ENCODE measurements around the gene CIC. TPM values are rescaled to one million over a fixed set of nuclear protein-coding genes. Genes with fewer than 3 reads are reported as not detected.

Gene CIC
- total and polyA plus RNA-seq, 9 of the 15 experiments (the other 6 are each of a cell fraction or from before 2014, with no cell fraction given): 0.07 to 44.7 (median 8.6) TPM

DNA sequence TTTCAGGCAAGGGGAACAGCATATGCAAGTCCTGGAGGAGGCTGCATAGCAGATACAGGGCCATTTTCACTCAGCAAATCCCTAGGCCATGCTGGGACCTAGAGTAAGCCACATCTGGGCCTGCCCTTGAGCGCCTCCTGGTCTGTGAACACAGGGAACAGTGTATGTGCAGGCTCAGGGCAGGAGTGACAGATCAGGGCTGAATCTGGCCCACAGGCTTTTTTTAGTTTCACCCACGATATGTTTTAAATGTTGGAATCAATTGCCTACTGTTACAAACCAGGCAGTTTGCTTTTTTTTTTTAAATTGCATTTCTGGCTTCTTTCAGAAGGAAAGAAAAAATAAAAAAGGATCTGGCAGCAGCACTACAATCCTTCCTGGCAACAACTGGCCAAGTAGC is 42.6 kb downstream of the CIC start (continued):
- TF ChIP-seq, protein P1, sequence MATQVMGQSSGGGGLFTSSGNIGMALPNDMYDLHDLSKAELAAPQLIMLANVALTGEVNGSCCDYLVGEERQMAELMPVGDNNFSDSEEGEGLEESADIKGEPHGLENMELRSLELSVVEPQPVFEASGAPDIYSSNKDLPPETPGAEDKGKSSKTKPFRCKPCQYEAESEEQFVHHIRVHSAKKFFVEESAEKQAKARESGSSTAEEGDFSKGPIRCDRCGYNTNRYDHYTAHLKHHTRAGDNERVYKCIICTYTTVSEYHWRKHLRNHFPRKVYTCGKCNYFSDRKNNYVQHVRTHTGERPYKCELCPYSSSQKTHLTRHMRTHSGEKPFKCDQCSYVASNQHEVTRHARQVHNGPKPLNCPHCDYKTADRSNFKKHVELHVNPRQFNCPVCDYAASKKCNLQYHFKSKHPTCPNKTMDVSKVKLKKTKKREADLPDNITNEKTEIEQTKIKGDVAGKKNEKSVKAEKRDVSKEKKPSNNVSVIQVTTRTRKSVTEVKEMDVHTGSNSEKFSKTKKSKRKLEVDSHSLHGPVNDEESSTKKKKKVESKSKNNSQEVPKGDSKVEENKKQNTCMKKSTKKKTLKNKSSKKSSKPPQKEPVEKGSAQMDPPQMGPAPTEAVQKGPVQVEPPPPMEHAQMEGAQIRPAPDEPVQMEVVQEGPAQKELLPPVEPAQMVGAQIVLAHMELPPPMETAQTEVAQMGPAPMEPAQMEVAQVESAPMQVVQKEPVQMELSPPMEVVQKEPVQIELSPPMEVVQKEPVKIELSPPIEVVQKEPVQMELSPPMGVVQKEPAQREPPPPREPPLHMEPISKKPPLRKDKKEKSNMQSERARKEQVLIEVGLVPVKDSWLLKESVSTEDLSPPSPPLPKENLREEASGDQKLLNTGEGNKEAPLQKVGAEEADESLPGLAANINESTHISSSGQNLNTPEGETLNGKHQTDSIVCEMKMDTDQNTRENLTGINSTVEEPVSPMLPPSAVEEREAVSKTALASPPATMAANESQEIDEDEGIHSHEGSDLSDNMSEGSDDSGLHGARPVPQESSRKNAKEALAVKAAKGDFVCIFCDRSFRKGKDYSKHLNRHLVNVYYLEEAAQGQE (IDR thresholded peaks at IDR 0.05; ENCODE audit: borderline replicate concordance): 0 out of 2 replicates have a peak, but pooled peaks have one; percentile 23
- TF ChIP-seq, protein P1 (CRISPR knock-in tag; IDR thresholded peaks at IDR 0.05; ENCODE audit: low read depth): no peak
- TF ChIP-seq, protein P2, sequence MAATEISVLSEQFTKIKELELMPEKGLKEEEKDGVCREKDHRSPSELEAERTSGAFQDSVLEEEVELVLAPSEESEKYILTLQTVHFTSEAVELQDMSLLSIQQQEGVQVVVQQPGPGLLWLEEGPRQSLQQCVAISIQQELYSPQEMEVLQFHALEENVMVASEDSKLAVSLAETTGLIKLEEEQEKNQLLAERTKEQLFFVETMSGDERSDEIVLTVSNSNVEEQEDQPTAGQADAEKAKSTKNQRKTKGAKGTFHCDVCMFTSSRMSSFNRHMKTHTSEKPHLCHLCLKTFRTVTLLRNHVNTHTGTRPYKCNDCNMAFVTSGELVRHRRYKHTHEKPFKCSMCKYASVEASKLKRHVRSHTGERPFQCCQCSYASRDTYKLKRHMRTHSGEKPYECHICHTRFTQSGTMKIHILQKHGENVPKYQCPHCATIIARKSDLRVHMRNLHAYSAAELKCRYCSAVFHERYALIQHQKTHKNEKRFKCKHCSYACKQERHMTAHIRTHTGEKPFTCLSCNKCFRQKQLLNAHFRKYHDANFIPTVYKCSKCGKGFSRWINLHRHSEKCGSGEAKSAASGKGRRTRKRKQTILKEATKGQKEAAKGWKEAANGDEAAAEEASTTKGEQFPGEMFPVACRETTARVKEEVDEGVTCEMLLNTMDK (IDR thresholded peaks at IDR 0.05; ENCODE audit: borderline replicate concordance, insufficient read depth, low read depth, low read length, poor library complexity, severe bottlenecking): no peak
- TF ChIP-seq, protein P3, sequence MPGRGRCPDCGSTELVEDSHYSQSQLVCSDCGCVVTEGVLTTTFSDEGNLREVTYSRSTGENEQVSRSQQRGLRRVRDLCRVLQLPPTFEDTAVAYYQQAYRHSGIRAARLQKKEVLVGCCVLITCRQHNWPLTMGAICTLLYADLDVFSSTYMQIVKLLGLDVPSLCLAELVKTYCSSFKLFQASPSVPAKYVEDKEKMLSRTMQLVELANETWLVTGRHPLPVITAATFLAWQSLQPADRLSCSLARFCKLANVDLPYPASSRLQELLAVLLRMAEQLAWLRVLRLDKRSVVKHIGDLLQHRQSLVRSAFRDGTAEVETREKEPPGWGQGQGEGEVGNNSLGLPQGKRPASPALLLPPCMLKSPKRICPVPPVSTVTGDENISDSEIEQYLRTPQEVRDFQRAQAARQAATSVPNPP (IDR thresholded peaks at IDR 0.05; ENCODE audit: borderline replicate concordance, insufficient read depth, insufficient read length): no peak
- TF ChIP-seq TCF7L2 (IDR thresholded peaks at IDR 0.05; ENCODE audit: low read depth, low read length): no peak
- TF ChIP-seq, protein P4, sequence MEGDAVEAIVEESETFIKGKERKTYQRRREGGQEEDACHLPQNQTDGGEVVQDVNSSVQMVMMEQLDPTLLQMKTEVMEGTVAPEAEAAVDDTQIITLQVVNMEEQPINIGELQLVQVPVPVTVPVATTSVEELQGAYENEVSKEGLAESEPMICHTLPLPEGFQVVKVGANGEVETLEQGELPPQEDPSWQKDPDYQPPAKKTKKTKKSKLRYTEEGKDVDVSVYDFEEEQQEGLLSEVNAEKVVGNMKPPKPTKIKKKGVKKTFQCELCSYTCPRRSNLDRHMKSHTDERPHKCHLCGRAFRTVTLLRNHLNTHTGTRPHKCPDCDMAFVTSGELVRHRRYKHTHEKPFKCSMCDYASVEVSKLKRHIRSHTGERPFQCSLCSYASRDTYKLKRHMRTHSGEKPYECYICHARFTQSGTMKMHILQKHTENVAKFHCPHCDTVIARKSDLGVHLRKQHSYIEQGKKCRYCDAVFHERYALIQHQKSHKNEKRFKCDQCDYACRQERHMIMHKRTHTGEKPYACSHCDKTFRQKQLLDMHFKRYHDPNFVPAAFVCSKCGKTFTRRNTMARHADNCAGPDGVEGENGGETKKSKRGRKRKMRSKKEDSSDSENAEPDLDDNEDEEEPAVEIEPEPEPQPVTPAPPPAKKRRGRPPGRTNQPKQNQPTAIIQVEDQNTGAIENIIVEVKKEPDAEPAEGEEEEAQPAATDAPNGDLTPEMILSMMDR (IDR thresholded peaks at IDR 0.05 in 2 of 3, conservative IDR thresholded peaks at IDR 0.05 in 1 of 3; ENCODE audit: insufficient read depth in 2 of 3, low read depth in 1 of 3, low read length in 3 of 3): peak; percentile 40 to 72 (median 50); a peak in 5 of 6 replicates
